Neural progenitor cell (in vitro differentiated cells): Measurements from ENCODE around the gene MAPK4.

ENCODE experiments used
- EZH2 ChIP-seq: fragments of 200-600 bp; sonication (generic); IDR thresholded peaks from 2 replicates; pipeline ENCODE4 v1.6.1; 2017; ENCODE audit warnings: antibody characterized with exemption, mild to moderate bottlenecking, moderate library complexity
- EZH2phosphoT487 ChIP-seq: fragments of 200-600 bp; sonication (generic); IDR thresholded peaks from 2 replicates; pipeline ENCODE4 v1.6.1; 2017; ENCODE audit warnings: antibody characterized with exemption
- TF ChIP-seq, protein P1 (sequence below): fragments of 200-600 bp; sonication (generic); IDR thresholded peaks from 2 replicates; pipeline ENCODE4 v1.5.1; 2017; ENCODE audit warnings: antibody characterized with exemption, mild to moderate bottlenecking

- no peak for TF ChIP-seq EZH2phosphoT487
- TF ChIP-seq, protein P1, sequence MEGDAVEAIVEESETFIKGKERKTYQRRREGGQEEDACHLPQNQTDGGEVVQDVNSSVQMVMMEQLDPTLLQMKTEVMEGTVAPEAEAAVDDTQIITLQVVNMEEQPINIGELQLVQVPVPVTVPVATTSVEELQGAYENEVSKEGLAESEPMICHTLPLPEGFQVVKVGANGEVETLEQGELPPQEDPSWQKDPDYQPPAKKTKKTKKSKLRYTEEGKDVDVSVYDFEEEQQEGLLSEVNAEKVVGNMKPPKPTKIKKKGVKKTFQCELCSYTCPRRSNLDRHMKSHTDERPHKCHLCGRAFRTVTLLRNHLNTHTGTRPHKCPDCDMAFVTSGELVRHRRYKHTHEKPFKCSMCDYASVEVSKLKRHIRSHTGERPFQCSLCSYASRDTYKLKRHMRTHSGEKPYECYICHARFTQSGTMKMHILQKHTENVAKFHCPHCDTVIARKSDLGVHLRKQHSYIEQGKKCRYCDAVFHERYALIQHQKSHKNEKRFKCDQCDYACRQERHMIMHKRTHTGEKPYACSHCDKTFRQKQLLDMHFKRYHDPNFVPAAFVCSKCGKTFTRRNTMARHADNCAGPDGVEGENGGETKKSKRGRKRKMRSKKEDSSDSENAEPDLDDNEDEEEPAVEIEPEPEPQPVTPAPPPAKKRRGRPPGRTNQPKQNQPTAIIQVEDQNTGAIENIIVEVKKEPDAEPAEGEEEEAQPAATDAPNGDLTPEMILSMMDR: no peak
- no peak for TF ChIP-seq EZH2
Measured at GRCh38 chr18:50665015-50665414, 105.1 kb downstream of the MAPK4 start.
